PC-3 (cell line): ENCODE results near the gene ANAPC7.

Experiments used
- EZH2 ChIP-seq: fragments of 300-600 bp; sonication (generic); IDR thresholded peaks from one replicate; pipeline ENCODE4 v1.6.1; 2017; ENCODE audit warnings: antibody characterized with exemption, mild to moderate bottlenecking, low read length; ENCODE audit not compliant: unreplicated experiment
- TF ChIP-seq, protein P1 (sequence below): fragments of 300-600 bp; sonication (generic); conservative IDR thresholded peaks from 2 replicates; pipeline ENCODE4 v1.5.1; 2017; ENCODE audit warnings: antibody characterized with exemption, low read depth, mild to moderate bottlenecking, low read length

DNA sequence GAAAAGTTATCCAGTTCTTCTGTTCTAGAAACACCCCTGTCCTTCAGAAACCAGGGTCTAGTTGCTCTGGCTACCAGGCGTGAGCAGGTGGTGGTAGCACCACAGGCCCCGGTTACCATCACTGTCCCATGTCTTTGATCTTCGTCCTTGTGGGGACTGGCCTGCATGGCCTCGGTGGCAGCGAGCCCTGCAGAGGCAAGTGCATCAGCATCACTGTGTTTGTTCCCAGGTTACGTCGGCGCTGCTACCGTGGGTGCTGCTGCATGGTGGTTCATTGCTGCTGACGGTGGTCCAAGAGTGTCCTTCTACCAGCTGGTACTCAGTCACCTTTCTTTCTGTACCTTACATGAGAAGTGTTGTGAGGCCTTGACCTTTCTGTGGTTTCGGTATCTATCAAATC, 58.9 kb downstream of the ANAPC7 start:
- TF ChIP-seq, protein P1, sequence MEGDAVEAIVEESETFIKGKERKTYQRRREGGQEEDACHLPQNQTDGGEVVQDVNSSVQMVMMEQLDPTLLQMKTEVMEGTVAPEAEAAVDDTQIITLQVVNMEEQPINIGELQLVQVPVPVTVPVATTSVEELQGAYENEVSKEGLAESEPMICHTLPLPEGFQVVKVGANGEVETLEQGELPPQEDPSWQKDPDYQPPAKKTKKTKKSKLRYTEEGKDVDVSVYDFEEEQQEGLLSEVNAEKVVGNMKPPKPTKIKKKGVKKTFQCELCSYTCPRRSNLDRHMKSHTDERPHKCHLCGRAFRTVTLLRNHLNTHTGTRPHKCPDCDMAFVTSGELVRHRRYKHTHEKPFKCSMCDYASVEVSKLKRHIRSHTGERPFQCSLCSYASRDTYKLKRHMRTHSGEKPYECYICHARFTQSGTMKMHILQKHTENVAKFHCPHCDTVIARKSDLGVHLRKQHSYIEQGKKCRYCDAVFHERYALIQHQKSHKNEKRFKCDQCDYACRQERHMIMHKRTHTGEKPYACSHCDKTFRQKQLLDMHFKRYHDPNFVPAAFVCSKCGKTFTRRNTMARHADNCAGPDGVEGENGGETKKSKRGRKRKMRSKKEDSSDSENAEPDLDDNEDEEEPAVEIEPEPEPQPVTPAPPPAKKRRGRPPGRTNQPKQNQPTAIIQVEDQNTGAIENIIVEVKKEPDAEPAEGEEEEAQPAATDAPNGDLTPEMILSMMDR: no peak
- no peak for TF ChIP-seq EZH2
